NB4 (cell line): ENCODE data around the gene SV2B.

Experiments
- DNase-seq: peaks from one replicate; pipeline ENCODE4 v3.0.0; 2010; ENCODE audit warnings: low read depth
- H3K4me3 ChIP-seq: one replicate; pipeline ENCODE4 v1.5.1; 2011; ENCODE audit warnings: mild to moderate bottlenecking, low read depth, low read length, moderate library complexity
- CTCF ChIP-seq: IDR thresholded peaks from one replicate; pipeline ENCODE4 v1.5.1; 2012; ENCODE audit warnings: low read depth, low read length
- MAX ChIP-seq: IDR thresholded peaks from 2 replicates; pipeline ENCODE4 v1.6.1; 2011; ENCODE audit warnings: low read depth, low read length
- MYC ChIP-seq: IDR thresholded peaks from 2 replicates; pipeline ENCODE4 v1.6.1; 2011; ENCODE audit warnings: low read depth, low read length
- POLR2A ChIP-seq: IDR thresholded peaks from 2 replicates; pipeline ENCODE4 v1.6.1; 2011; ENCODE audit warnings: mild to moderate bottlenecking; ENCODE audit not compliant: insufficient read length; ENCODE audit errors: extremely low read depth

Gene SV2B

GRCh38 chr15:91306144-91306543, 206.1 kb downstream of the SV2B start:
- no peak for DNase-seq
- no peak for TF ChIP-seq MAX
- no peak for TF ChIP-seq MYC
- no peak for TF ChIP-seq POLR2A
- no peak for TF ChIP-seq CTCF

GRCh38 chr15:91307601-91308000, 207.5 kb downstream of the SV2B start:
- no peak overlapping the region for H3K4me3 ChIP-seq
- no peak for DNase-seq
- TF ChIP-seq MYC: no peak
- TF ChIP-seq CTCF: no peak
- no peak for TF ChIP-seq POLR2A
- no peak for TF ChIP-seq MAX

More at GRCh38 chr15:91306144-91306543, 206.1 kb downstream of the SV2B start:
- no peak overlapping the region for H3K4me3 ChIP-seq

GRCh38 chr15:91308199-91308598, 208.1 kb downstream of the SV2B start:
- no peak overlapping the region for H3K4me3 ChIP-seq
- DNase-seq: peak; percentile 87
- no peak for TF ChIP-seq CTCF
- TF ChIP-seq MYC: peak; percentile 52; the same call in 1 of the 2 replicates

GRCh38 chr15:91308855-91309254, 208.8 kb downstream of the SV2B start:
- TF ChIP-seq MAX (no peak), POLR2A (no peak), CTCF (no peak), MYC (no peak)
- peak; percentile 59 for DNase-seq
- no peak overlapping the region for H3K4me3 ChIP-seq

- peak; percentile 61 for DNase-seq
- peak; percentile 25; the same call in 1 of the 2 replicates for TF ChIP-seq MAX
- TF ChIP-seq POLR2A: no peak
- no peak for TF ChIP-seq CTCF
- 0 out of 2 replicates have a peak, but pooled peaks have one; percentile 18 for TF ChIP-seq MYC
- no peak overlapping the region for H3K4me3 ChIP-seq
Observed at GRCh38 chr15:91311986-91312385, 211.9 kb downstream of the SV2B start.

- no peak overlapping the region for H3K4me3 ChIP-seq
- DNase-seq: no peak
- TF ChIP-seq MYC (no peak), CTCF (no peak), POLR2A (no peak), MAX (no peak)
Observed at GRCh38 chr15:91316126-91316525, 216.1 kb downstream of the SV2B start.
